ENCODE measurements around the gene CNTLN. TPM values are rescaled to one million over a fixed set of nuclear protein-coding genes. Genes with fewer than 3 reads are reported as not detected.
A peak's percentile ranks its signal among the peaks of the same experiment; 100 is the strongest.

The CNTLN gene
- total RNA-seq, 1 experiment from 2014 or later = 18.3 TPM

DNA sequence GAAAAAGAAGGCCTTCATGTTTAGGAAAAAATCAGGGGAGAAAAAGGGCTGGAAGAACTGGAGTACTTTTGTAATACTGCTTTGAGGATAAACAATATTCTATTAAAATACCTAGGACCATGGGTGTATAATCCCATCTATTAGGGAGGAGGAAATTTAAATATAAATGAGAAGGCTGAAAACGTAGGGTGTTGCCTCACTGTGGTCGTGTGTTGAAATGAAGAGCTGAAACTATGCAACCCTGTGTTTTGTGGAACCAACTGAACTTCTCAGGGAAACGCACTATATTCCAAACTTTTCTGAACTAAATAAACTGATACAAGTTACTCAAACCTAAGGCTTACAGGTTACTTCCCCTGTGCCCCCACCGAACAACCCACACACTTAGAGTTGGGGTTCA, 4.5 kb upstream of the CNTLN start:
- Histone ChIP-seq H2AFZ (ENCODE audit: low read length) (no peak overlapping the region), H3K9me3 (ENCODE audit: low read length) (no peaks in the 10 kb centered on the region)
- DNase-seq = no peak

DNA sequence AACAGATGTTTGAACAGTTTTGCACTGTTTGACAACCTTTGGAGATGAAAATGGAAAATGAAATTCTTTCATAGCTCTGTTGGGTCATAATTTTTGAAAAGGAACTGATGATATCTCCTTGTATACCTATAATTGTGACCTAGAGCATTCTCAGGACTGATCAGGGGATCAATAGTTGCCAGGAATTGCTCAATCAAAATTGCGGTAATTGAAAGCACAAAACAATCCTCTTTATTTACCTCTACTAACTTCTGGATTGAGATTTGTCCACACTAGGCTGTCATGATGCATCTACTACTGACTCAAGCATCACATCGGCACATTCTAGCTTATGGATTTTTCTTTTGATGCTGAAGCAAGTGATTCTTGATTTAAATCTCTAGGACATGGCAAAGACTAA, 4.1 kb upstream of the CNTLN start:
- Histone ChIP-seq H3K4me2 (ENCODE audit: low read depth, low read length, poor library complexity, severe bottlenecking) (no peak overlapping the region), H3K4me1 (ENCODE audit: low read length) (peaks cover 8% of the 10 kb centered on the region), H4K20me1 (ENCODE audit: insufficient read depth, low read depth, low read length) (no peaks in the 10 kb centered on the region), H3K79me2 (ENCODE audit: low read length) (peaks cover 7% of the 10 kb centered on the region), H3K9me3 (ENCODE audit: low read length) (no peaks in the 10 kb centered on the region), H3K36me3 (ENCODE audit: insufficient read depth, low read length) (no peaks in the 10 kb centered on the region), H3K27ac (ENCODE audit: low read length) (no peak overlapping the region), H3K27me3 (ENCODE audit: low read length) (no peaks in the 10 kb centered on the region), H3K4me3 (ENCODE audit: low read length) (no peak overlapping the region), H3K9me2 (replicated peaks; ENCODE audit: insufficient read depth, low read length) (no peaks in the 10 kb centered on the region), H2AFZ (ENCODE audit: low read length) (no peak overlapping the region), H3K9ac (ENCODE audit: low read length) (no peak overlapping the region)
- DNase-seq = no peak

More for the DNA sequence above, 4.5 kb upstream of the CNTLN start:
- Histone ChIP-seq H3K9ac (ENCODE audit: low read length) (no peak overlapping the region), H3K27me3 (ENCODE audit: low read length) (no peaks in the 10 kb centered on the region), H3K27ac (ENCODE audit: low read length) (no peak overlapping the region), H4K20me1 (ENCODE audit: insufficient read depth, low read depth, low read length) (no peaks in the 10 kb centered on the region), H3K4me3 (ENCODE audit: low read length) (no peak overlapping the region), H3K79me2 (ENCODE audit: low read length) (peaks cover 3% of the 10 kb centered on the region), H3K4me1 (ENCODE audit: low read length) (peaks cover 8% of the 10 kb centered on the region), H3K9me2 (replicated peaks; ENCODE audit: insufficient read depth, low read length) (no peaks in the 10 kb centered on the region), H3K36me3 (ENCODE audit: insufficient read depth, low read length) (no peaks in the 10 kb centered on the region), H3K4me2 (ENCODE audit: low read depth, low read length, poor library complexity, severe bottlenecking) (no peak overlapping the region)

DNA sequence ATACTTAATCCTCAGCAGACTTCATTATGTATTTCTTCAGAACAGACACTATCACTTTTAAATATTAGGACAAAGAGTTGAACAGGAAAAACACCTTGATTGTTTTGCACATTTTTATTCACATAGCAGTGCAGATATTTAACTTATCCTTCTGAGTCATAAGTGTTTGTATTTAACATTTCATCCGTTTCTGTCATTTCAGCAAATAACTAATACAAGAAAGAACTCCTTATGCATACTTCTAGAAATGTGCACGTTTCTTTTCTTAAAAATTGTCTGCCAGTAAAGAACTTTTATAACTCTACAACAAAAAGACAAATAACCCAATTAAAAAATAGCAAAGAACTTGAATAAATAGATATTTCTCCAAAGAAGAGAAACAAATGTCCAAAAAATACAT, 3.3 kb upstream of the CNTLN start:
- Histone ChIP-seq H3K9me3 (ENCODE audit: low read length) (no peaks in the 10 kb centered on the region), H2AFZ (ENCODE audit: low read length) (no peak overlapping the region), H3K27me3 (ENCODE audit: low read length) (no peaks in the 10 kb centered on the region), H3K9me2 (replicated peaks; ENCODE audit: insufficient read depth, low read length) (no peaks in the 10 kb centered on the region), H3K4me1 (ENCODE audit: low read length) (peaks cover 9% of the 10 kb centered on the region), H3K4me3 (ENCODE audit: low read length) (no peak overlapping the region), H3K9ac (ENCODE audit: low read length) (no peak overlapping the region), H3K36me3 (ENCODE audit: insufficient read depth, low read length) (no peaks in the 10 kb centered on the region), H3K27ac (ENCODE audit: low read length) (no peak overlapping the region), H4K20me1 (ENCODE audit: insufficient read depth, low read depth, low read length) (no peaks in the 10 kb centered on the region), H3K4me2 (ENCODE audit: low read depth, low read length, poor library complexity, severe bottlenecking) (no peak overlapping the region), H3K79me2 (ENCODE audit: low read length) (peaks cover 15% of the 10 kb centered on the region)
- DNase-seq = no peak

DNA sequence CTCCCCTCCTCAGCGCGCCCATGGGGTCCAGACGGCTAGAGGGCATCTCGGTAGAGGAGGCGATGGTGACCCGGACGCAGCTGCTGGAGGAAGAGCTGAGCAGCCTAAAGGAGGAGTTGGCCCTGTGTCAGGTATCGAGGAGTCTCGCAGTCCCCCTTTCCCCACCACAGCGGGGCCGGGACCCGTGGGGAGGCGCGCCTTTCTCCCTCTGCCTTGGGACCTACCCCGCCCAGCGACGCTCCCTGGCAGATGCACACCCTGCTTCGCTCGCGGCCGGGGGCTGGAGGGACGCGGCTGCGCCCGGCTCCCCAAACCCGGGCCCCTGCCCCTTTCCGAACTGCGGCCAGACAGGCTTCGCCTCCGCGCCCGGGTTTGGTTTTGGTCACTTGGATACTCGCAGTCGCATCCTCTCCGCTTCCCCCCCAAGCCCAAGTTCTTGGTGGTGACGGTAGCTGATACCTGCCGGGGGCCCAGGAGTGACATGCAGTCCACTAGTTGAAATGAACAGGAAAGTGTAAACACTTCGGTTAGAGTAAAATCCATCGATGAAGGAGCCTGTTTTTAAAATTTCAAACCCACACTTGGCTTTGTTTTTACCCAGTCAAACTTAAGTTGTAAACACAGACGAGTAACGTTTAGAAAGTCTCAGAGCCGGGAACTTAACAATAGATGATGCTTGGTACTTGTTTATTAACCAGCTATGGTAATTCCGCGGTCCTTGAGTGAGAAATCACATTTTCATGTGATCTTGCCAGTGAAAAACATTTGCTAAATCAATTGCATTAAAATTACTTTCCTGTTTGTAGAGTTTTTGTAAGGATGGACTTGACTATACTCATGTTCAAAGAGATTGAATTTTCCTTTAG, 688 bp downstream of the CNTLN start:
- Histone ChIP-seq H3K27me3 (ENCODE audit: low read length) (no peaks in the 10 kb centered on the region), H3K4me3 (ENCODE audit: low read length) (peak overlapping the region; percentile 60), H4K20me1 (ENCODE audit: insufficient read depth, low read depth, low read length) (no peaks in the 10 kb centered on the region), H3K4me2 (ENCODE audit: low read depth, low read length, poor library complexity, severe bottlenecking) (peak overlapping the region; percentile 73), H2AFZ (ENCODE audit: low read length) (peak overlapping the region; percentile 42), H3K4me1 (ENCODE audit: low read length) (peaks cover 15% of the 10 kb centered on the region), H3K9ac (ENCODE audit: low read length) (peak overlapping the region; percentile 86), H3K79me2 (ENCODE audit: low read length) (peaks cover 53% of the 10 kb centered on the region), H3K27ac (ENCODE audit: low read length) (peak overlapping the region; percentile 38; the same call in 1 of the 2 replicates), H3K36me3 (ENCODE audit: insufficient read depth, low read length) (no peaks in the 10 kb centered on the region; the same call in 1 of the 2 replicates), H3K9me2 (replicated peaks; ENCODE audit: insufficient read depth, low read length) (no peaks in the 10 kb centered on the region), H3K9me3 (ENCODE audit: low read length) (no peaks in the 10 kb centered on the region)
- DNase-seq = peak; percentile 68

DNA sequence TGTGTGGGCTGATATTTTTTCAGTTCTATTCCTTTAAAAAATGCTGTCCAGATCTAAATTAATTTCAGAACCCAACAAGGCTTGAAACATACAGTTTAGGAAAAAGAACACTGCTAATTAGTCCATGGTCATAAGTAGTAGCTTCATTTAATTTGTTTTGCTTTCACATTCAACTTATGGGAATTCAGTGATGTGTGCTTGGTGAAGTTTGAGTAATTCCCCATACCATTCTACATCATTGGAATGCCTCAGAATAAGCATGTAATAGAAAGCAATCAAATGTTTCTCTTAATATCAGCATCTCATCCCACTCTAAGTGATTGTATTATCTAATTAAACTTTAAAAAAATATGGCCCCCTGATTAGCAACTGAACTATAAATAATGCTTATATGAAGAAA, 2.7 kb downstream of the CNTLN start:
- no peak overlapping the region for H2AFZ ChIP-seq (ENCODE audit: low read length)
- H3K4me1 ChIP-seq (ENCODE audit: low read length) = peaks cover 15% of the 10 kb centered on the region
- no peak overlapping the region for H3K9ac ChIP-seq (ENCODE audit: low read length)
- H3K9me3 ChIP-seq (ENCODE audit: low read length) = no peaks in the 10 kb centered on the region
- H3K79me2 ChIP-seq (ENCODE audit: low read length) = peaks cover 70% of the 10 kb centered on the region
- no peaks in the 10 kb centered on the region for H4K20me1 ChIP-seq (ENCODE audit: insufficient read depth, low read depth, low read length)
- no peaks in the 10 kb centered on the region; the same call in 1 of the 2 replicates for H3K36me3 ChIP-seq (ENCODE audit: insufficient read depth, low read length)
- H3K9me2 ChIP-seq (replicated peaks; ENCODE audit: insufficient read depth, low read length) = no peaks in the 10 kb centered on the region
- H3K27me3 ChIP-seq (ENCODE audit: low read length) = no peaks in the 10 kb centered on the region
- DNase-seq = peak; percentile 34
- peak overlapping the region; percentile 37 for H3K4me2 ChIP-seq (ENCODE audit: low read depth, low read length, poor library complexity, severe bottlenecking)
- H3K27ac ChIP-seq (ENCODE audit: low read length) = no peak overlapping the region; the same call in 1 of the 2 replicates
- H3K4me3 ChIP-seq (ENCODE audit: low read length) = peak overlapping the region; percentile 60; the same call in 1 of the 2 replicates

DNA sequence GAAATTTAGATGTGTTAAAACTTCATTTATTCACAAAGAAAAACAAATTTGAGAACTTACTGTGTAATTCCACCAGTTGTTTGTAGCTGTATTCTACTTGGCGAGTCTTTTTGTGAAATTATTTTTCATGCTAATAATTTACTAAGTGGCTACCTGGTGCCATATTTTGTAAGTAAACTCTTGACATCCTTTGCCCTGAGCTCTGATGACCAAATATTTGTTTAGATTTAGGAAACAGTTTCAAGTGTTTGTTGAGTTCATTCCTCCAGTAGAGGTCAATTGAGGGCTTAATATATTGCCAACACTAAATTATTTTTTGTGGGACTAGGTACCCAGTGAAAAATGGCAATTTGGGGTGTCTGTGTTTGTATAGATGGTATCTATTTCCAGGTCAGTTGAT, 3.7 kb downstream of the CNTLN start:
- Histone ChIP-seq H3K4me1 (ENCODE audit: low read length) (peaks cover 15% of the 10 kb centered on the region), H3K9ac (ENCODE audit: low read length) (no peak overlapping the region), H3K27ac (ENCODE audit: low read length) (no peak overlapping the region), H3K27me3 (ENCODE audit: low read length) (no peaks in the 10 kb centered on the region), H3K9me3 (ENCODE audit: low read length) (no peaks in the 10 kb centered on the region), H2AFZ (ENCODE audit: low read length) (no peak overlapping the region), H3K4me3 (ENCODE audit: low read length) (no peak overlapping the region), H3K9me2 (replicated peaks; ENCODE audit: insufficient read depth, low read length) (no peaks in the 10 kb centered on the region), H4K20me1 (ENCODE audit: insufficient read depth, low read depth, low read length) (no peaks in the 10 kb centered on the region), H3K4me2 (ENCODE audit: low read depth, low read length, poor library complexity, severe bottlenecking) (no peak overlapping the region), H3K79me2 (ENCODE audit: low read length) (peaks cover 80% of the 10 kb centered on the region), H3K36me3 (ENCODE audit: insufficient read depth, low read length) (peaks cover 5% of the 10 kb centered on the region; the same call in 1 of the 2 replicates)
- DNase-seq = no peak

DNA sequence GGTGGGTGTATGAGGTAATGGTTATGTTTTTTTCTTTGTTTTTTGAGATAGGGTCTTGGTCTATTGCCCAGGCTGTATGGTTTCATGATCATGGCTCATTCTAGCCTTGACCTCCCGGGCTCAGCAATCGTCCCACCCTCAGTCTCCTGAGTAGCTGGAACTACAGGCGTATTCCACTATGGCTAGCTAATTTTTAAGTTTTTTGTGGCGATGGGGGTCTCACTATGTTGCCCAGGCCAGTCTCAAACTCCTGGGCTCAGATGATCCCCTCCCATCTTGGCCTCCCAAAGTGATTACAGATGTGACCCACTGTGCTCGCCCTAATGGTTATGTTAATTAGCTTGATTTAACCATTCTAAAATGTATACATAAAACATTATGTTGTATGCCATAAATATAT, 5.6 kb downstream of the CNTLN start:
- DNase-seq = no peak
- H2AFZ ChIP-seq (ENCODE audit: low read length) = no peak overlapping the region
- peaks cover 89% of the 10 kb centered on the region for H3K79me2 ChIP-seq (ENCODE audit: low read length)

DNA sequence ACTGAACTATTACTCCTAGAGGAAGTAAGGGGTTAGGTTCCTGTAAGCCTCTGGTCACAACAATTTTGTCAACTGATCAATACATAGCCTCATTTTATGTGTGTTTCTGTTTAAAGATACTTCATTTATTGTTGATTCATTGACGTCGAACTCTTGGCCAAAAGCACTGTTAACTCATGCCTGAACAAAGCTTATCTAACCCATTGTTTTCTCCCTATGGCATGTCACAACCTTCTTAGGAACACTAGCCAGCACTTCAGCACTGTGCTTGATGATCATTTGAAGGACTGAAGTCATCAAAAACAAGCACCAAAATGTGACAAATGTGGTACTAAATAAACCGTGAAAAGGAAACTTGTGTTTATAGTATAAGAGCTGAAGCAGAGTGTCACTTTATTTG, 13.5 kb downstream of the CNTLN start:
- Histone ChIP-seq H3K9ac (ENCODE audit: low read length) (no peak overlapping the region), H3K4me3 (ENCODE audit: low read length) (no peak overlapping the region), H3K9me3 (ENCODE audit: low read length) (no peaks in the 10 kb centered on the region), H2AFZ (ENCODE audit: low read length) (no peak overlapping the region), H3K79me2 (ENCODE audit: low read length) (peaks cover 67% of the 10 kb centered on the region), H3K27me3 (ENCODE audit: low read length) (no peaks in the 10 kb centered on the region), H3K27ac (ENCODE audit: low read length) (no peak overlapping the region), H3K9me2 (replicated peaks; ENCODE audit: insufficient read depth, low read length) (no peaks in the 10 kb centered on the region), H3K4me1 (ENCODE audit: low read length) (no peaks in the 10 kb centered on the region), H3K4me2 (ENCODE audit: low read depth, low read length, poor library complexity, severe bottlenecking) (no peak overlapping the region), H3K36me3 (ENCODE audit: insufficient read depth, low read length) (peaks cover 28% of the 10 kb centered on the region), H4K20me1 (ENCODE audit: insufficient read depth, low read depth, low read length) (no peaks in the 10 kb centered on the region)
- no peak for DNase-seq

More for the DNA sequence above, 5.6 kb downstream of the CNTLN start:
- H3K9me3 ChIP-seq (ENCODE audit: low read length) = no peaks in the 10 kb centered on the region
- H3K4me3 ChIP-seq (ENCODE audit: low read length) = no peak overlapping the region
- no peaks in the 10 kb centered on the region for H3K9me2 ChIP-seq (replicated peaks; ENCODE audit: insufficient read depth, low read length)
- H3K4me1 ChIP-seq (ENCODE audit: low read length) = peaks cover 7% of the 10 kb centered on the region; the same call in 1 of the 2 replicates
- H4K20me1 ChIP-seq (ENCODE audit: insufficient read depth, low read depth, low read length) = no peaks in the 10 kb centered on the region
- H3K27ac ChIP-seq (ENCODE audit: low read length) = no peak overlapping the region
- H3K27me3 ChIP-seq (ENCODE audit: low read length) = no peaks in the 10 kb centered on the region
- no peak overlapping the region for H3K9ac ChIP-seq (ENCODE audit: low read length)
- peaks cover 12% of the 10 kb centered on the region; the same call in 1 of the 2 replicates for H3K36me3 ChIP-seq (ENCODE audit: insufficient read depth, low read length)
- H3K4me2 ChIP-seq (ENCODE audit: low read depth, low read length, poor library complexity, severe bottlenecking) = no peak overlapping the region
